Smooth muscle cell (in vitro differentiated cells): ENCODE measurements around the gene DCAF4. TPM values are rescaled to one million over a fixed set of nuclear protein-coding genes. Genes with fewer than 3 reads are reported as not detected.

Source experiments
- DNase-seq: peaks from one replicate; lab custom pipeline; 2025; ENCODE audit not compliant: unreplicated experiment; lab: John Stamatoyannopoulos, UW
- H2AFZ ChIP-seq: fragments of 200-600 bp; sonication (generic); 2 replicates; pipeline ENCODE4 v1.6.0; 2016; ENCODE audit warnings: antibody characterized with exemption, low read depth, mild to moderate bottlenecking
- H3F3A ChIP-seq: fragments of 200-600 bp; sonication (generic); 2 replicates; pipeline ENCODE4 v1.6.0; 2017; ENCODE audit warnings: antibody characterized with exemption, low read depth
- H3K27ac ChIP-seq: fragments of 200-600 bp; sonication (generic); 2 replicates; pipeline ENCODE4 v1.5.1; 2016; ENCODE audit warnings: low read depth, mild to moderate bottlenecking
- H3K27me3 ChIP-seq: fragments of 200-600 bp; sonication (generic); 2 replicates; pipeline ENCODE4 v1.6.1; 2016; ENCODE audit warnings: low read depth, mild to moderate bottlenecking
- H3K36me3 ChIP-seq: fragments of 200-600 bp; sonication (generic); 2 replicates; pipeline ENCODE4 v1.5.1; 2016; ENCODE audit warnings: low read depth
- H3K4me1 ChIP-seq: fragments of 200-600 bp; sonication (generic); 2 replicates; pipeline ENCODE4 v1.5.1; 2016; ENCODE audit warnings: low read depth
- H3K4me2 ChIP-seq: fragments of 200-600 bp; sonication (generic); 2 replicates; pipeline ENCODE4 v1.6.0; 2016; ENCODE audit warnings: mild to moderate bottlenecking
- H3K4me3 ChIP-seq: fragments of 200-600 bp; sonication (generic); 2 replicates; pipeline ENCODE4 v1.5.1; 2016; ENCODE audit warnings: mild to moderate bottlenecking
- H3K79me2 ChIP-seq: fragments of 200-600 bp; sonication (generic); 2 replicates; pipeline ENCODE4 v1.6.0; 2016; ENCODE audit warnings: low read depth, mild to moderate bottlenecking
- H3K9ac ChIP-seq: fragments of 200-600 bp; sonication (generic); 2 replicates; pipeline ENCODE4 v1.6.0; 2016; ENCODE audit warnings: low read depth
- H3K9me3 ChIP-seq: fragments of 200-600 bp; sonication (generic); replicated peaks from 2 replicates; pipeline ENCODE4 v1.5.1; 2016; ENCODE audit warnings: low read depth
- H4K20me1 ChIP-seq: fragments of 200-600 bp; sonication (generic); 2 replicates; pipeline ENCODE4 v1.6.0; 2016; ENCODE audit warnings: low read depth
- CTCF ChIP-seq: fragments of 200-600 bp; sonication (generic); IDR thresholded peaks from 2 replicates; pipeline ENCODE4 v1.5.1; 2017; ENCODE audit warnings: borderline replicate concordance, mild to moderate bottlenecking, antibody characterized with exemption; ENCODE audit not compliant: insufficient read depth, poor library complexity, severe bottlenecking
- WGBS: methylation state at CpG from one replicate; pipeline ENCODE4 v1.1.7; 2016; ENCODE audit warnings: low lambda C conversion rate; 5-methylcytosine and 5-hydroxymethylcytosine counted together
- polyA plus RNA-seq: library from polyadenylated mRNA; unstranded; fragments of >200 nt; fragmentation: Nextera tagmentation; extraction: Ambion mirVana; gene quantifications from 2 replicates; pipeline ENCODE4 v1.2.1, GENCODE V29; 2016
- total RNA-seq: library from RNA; depleted of rRNA; stranded (reverse); fragments of >200 nt; gene quantifications from 2 replicates; pipeline ENCODE4 v1.2.3, GENCODE V29; 2014

DCAF4 gene
- total and polyA plus RNA-seq, 2 experiments from 2014 or later: 8.2 to 9.2 TPM

DNA sequence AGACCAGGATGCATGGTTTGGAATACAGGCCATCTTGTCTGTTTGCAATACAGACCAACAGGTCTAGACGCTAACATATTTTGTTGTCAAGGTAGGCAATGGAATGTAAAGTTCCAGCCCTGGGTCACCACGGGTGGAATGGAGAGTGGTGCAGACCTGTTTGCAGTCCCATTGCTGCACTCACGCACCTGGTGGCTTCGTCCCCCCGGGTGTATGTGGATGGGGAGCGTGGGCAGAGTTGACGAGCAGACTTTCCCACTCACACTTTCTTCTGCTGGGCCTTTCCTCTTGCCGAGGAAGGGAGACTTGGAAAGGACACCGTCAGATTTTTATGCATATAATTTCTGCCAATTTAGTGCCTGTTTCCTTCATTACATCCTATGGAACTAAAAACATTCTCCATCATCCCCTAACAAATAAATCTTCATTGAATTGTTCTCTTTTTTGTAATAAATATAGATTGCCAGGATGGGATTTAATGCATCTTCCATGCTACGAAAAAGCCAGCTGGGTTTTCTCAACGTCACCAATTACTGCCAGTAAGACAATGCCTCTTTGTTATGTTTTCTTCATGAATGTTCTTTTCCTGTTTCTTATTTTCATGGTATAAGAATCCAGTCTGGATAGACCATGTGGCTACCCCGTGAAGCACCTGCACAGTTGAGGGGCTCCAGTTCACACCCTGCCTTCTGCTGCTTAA, 15.2 kb downstream of the DCAF4 start:
- no peaks in the 10 kb centered on the region for H3F3A ChIP-seq
- H3K4me2 ChIP-seq: no peak overlapping the region
- H3K36me3 ChIP-seq: no peaks in the 10 kb centered on the region
- H3K4me3 ChIP-seq: no peak overlapping the region
- no peak overlapping the region for H3K9ac ChIP-seq
- H3K9me3 ChIP-seq: no peaks in the 10 kb centered on the region
- H4K20me1 ChIP-seq: no peaks in the 10 kb centered on the region
- H3K79me2 ChIP-seq: peaks cover 6% of the 10 kb centered on the region
- H3K27ac ChIP-seq: no peak overlapping the region
- WGBS: 94% methylated on average over 12 of the region's 12 CpGs
- no peaks in the 10 kb centered on the region for H3K27me3 ChIP-seq
- H2AFZ ChIP-seq: no peak overlapping the region
- TF ChIP-seq CTCF: no peak
- H3K4me1 ChIP-seq: no peaks in the 10 kb centered on the region
- no peak for DNase-seq

- Histone ChIP-seq H3K36me3 (no peaks in the 10 kb centered on the region), H2AFZ (no peak overlapping the region), H3K4me3 (no peak overlapping the region), H3K9ac (no peak overlapping the region), H3K27me3 (no peaks in the 10 kb centered on the region), H4K20me1 (no peaks in the 10 kb centered on the region), H3K9me3 (no peaks in the 10 kb centered on the region), H3F3A (no peaks in the 10 kb centered on the region), H3K4me1 (no peaks in the 10 kb centered on the region), H3K27ac (no peak overlapping the region), H3K4me2 (no peak overlapping the region), H3K79me2 (no peaks in the 10 kb centered on the region)
- DNase-seq: no peak
- TF ChIP-seq CTCF: no peak
- WGBS: 97% methylated on average over 14 of the region's 14 CpGs
Measured at GRCh38 chr14:72942934-72943333, 16.7 kb downstream of the DCAF4 start.

GRCh38 chr14:72943876-72944430, 17.7 kb downstream of the DCAF4 start:
- Histone ChIP-seq H3K4me2 (no peak overlapping the region), H3K27me3 (no peaks in the 10 kb centered on the region), H3K9ac (no peak overlapping the region), H3K27ac (no peak overlapping the region), H2AFZ (no peak overlapping the region), H3K4me3 (no peak overlapping the region), H3F3A (no peaks in the 10 kb centered on the region), H3K4me1 (no peaks in the 10 kb centered on the region), H3K9me3 (no peaks in the 10 kb centered on the region), H3K36me3 (no peaks in the 10 kb centered on the region), H3K79me2 (no peaks in the 10 kb centered on the region), H4K20me1 (no peaks in the 10 kb centered on the region)
- no peak for TF ChIP-seq CTCF
- DNase-seq: no peak
- WGBS: 93% methylated on average over 13 of the region's 13 CpGs
